Activated CD4-positive, CD25-positive, alpha-beta regulatory T cell treated with anti-CD3 and anti-CD28 coated beads, Interleukin-2, amount 50 U/mL, for 72 hours (primary cell): Measurements from ENCODE around the gene CORO7.
"Not testable (repeated sequence)": the region's sequence is repeated elsewhere in the genome, so short reads cannot be mapped to it uniquely, and the experiment has no call there.

Source experiments
- DNase-seq: peaks from one replicate; pipeline ENCODE4 v3.0.0; 2021

Gene CORO7

DNA sequence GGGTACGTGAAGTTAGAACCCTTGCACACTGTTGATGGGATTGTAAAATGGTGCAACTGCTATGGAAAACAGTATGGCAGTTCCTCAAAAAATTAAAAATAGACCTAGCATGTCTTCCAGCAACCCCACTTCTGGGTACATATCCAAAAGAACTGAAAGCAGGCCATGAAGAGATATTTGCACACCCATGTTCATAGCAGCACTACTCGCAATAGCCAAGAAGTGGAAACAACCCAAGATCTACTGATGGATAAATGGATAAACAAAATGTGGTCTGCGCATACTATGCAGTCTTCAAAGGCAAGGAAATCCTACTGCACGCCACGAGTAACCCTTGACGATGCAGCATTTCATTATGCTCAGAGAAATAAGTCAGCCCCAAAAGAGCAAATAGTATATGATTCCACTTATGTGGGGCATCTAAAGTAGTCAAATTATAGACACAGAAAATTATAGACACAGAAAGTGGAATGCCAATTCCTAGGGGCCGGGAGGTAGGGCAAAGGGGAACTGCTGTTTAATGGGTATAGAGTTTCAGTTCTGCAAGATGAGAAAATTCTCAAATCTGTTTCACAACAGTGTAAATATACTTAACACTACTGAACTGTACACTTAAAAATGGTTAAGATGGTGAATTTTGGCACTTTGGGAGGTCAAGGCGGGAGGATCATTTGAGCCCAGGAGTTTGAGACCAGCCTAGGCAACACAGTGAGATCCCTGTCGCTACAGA, 17.2 kb downstream of the CORO7 start:
- no peak for DNase-seq

GRCh38 chr16:4395055-4395726, 21.2 kb downstream of the CORO7 start:
- no peak for DNase-seq

GRCh38 chr16:4393850-4394249, 22.5 kb downstream of the CORO7 start:
- not testable (repeated sequence) for DNase-seq

GRCh38 chr16:4393240-4393600, 23.2 kb downstream of the CORO7 start:
- DNase-seq, result no peak

DNA sequence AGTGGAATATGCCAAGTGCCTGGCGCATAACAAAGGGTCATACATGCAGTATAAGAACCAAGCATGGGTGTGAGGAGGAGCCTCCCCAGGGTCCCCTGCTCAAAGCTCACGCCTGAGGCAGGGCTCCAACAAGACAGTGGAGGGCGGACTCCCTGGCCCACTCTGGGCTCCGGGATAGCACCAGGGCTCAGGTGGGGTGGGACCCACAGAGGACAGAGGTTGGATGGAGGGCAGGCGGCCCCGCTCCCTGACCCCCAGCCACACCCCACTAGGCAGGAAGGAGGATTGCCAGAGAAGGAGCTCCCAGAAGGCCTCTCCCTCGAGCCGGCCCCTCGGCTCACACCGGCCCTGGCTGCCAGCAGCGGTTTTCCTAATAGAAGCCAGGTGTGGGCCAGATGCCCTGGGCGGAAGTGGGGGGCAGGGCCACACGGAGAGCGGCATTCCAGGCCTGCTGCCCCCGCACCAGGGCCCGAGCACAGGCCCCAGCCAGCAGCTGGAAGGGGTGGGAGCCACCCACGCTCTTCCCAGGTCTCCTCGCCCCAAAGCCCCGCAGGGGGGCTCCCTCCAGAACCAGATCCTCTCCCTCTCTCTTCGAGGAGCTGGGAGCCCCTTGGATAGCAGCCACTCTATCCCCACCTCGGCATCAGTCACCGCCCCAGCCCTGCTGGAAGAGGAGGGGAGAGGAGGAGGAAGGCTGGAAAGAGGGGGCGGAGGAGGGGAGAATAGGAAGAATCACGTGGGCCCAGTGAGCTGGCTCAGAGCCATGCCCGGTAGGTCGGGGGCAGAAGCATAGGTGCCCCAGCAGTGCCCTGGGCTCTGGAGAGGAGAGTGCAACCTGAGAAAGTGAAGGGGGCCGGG, 23.8 kb downstream of the CORO7 start:
- DNase-seq, result no peak

- no peak for DNase-seq
Observed at GRCh38 chr16:4391631-4392381, 24.6 kb downstream of the CORO7 start.

DNA sequence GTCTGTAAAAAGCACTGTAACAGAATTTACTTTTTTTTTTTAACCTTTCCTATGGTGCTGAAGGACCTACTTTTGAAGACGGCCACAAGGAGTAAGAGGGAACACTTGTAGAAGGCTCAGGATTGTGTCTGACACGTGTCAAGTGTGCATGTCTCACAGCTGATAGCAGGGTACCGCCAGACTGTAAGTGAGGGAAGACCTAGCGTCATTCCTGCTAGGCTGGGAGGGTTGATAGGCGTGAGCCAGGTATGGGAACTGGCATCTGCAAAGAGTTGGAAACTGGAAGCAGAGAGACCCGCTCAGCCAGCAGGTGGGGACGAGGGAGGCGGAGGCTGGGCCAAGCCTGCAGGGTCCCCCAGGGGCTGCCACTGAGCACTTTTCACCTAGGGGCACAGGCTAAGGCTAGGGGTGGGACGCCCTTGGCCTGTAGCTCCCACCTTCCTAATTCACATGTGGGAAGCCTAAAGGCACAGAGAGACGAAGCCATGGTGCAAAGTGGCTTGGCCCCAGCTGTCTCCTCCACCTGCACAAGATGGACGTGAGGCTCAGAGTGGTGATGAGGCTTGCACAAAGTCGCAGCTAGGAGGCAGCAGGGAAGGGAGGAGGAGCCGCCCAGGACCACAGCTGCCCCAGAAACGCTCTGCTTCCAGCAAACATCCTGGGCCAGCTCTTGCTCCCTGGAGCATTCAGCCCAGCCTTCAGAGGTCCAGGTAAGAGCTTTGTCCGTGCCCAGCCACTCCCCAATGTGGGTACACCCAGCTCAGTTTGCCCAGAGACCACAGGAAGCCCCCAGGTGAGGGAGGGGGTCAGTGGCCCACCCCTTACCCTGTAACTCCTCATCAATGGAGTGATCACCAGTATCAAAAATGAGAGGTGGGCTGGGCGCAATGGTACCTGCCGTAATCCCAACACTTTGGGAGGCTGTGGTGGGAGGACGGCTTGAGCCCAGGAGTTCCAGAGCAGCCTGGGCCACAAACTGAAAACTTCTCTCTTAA, 25.8 kb downstream of the CORO7 start:
- DNase-seq, result no peak

GRCh38 chr16:4389051-4389955, 27.1 kb downstream of the CORO7 start:
- DNase-seq, result no peak

DNA sequence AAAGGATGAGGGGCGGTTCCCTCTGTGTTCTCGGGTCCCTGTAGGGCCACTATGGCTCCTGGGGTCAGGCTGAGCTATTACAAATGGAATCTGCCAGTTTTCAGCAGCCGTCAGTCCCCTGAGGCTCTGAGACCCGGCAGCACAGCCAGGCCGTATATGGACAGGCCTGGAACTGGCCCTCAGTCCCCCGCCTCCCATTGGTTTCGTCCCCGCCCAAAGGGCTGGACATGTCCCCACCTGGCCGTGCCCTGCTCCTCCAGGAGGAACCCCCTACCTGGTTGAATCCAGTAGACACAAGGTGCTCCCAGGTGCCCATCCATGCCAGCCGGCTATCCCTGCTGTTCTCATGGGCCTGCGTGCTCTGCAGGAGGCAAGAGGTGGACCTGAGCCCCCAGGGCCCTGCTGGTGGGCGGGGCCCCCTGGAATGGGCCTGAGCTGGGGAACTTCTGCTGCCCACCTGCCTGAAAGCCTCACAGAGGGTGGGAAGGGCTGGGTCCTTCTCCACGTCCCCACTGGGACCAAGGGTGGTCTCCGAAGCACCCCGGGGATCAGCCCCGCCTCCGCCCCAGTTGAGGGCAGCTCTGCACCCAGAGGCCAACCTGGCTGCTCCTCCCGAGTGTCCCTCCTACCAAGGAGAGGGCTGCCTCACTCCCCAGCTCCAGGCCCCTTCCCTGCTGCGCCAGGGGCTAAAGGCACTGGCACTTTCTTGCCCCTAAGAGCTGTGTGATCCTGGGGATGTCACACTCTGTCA, 27.9 kb downstream of the CORO7 start:
- DNase-seq, result no peak

DNA sequence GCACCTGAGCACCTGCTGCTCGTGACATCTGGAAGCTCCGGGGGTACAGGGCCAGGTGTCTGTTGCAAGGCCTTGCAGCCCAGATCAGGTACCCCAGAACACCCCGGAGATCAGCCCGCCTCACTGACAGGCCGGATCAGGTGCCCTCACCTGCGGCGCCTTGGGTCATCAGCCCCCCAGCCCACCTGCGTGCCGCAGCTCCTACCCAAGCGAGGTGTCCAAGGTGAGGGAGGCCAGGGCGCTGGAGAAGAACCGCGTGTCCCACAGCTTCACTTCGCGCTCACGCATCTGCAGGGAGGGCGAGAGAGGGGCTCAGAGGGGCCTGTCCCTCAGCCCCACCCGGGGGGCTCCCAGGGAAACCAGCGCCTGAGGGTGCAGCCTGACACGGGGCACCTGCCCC, 28.6 kb downstream of the CORO7 start:
- no peak for DNase-seq

GRCh38 chr16:4386951-4387565, 29.3 kb downstream of the CORO7 start:
- no peak for DNase-seq

- no peak for DNase-seq
Observed at GRCh38 chr16:4386451-4386805, 30.0 kb downstream of the CORO7 start.

DNA sequence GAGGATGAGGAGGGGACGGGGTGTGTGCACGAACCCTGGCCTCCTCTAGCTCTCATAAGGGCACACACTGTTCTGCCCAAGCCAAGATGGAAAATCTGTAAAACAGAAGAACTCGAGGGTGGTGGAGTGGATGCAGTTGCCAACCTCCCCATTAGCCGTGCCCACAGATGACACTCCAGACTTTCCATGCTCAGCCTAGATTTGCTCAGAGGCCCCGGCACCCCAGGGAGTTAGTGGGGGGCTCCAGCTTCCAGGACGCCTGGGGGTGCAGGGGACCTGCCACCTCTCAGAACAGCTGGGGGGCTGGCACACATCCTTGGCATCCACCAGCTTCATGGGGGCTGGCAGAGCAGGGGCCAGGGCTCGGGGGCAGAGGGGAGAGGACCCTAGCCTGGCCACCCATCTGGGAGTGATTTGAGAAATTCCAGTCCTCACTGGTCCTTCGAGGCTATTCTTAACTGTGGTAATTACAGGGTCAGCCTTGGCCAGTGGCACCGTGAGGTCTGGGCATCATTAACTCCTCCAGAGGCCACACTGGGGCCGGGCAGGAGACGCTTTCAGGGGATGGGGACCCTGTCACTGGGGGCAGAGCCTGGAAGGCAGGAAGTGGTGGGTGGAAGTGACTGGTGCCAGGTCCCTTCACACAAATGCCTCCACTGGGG, 30.5 kb downstream of the CORO7 start:
- no peak for DNase-seq

DNA sequence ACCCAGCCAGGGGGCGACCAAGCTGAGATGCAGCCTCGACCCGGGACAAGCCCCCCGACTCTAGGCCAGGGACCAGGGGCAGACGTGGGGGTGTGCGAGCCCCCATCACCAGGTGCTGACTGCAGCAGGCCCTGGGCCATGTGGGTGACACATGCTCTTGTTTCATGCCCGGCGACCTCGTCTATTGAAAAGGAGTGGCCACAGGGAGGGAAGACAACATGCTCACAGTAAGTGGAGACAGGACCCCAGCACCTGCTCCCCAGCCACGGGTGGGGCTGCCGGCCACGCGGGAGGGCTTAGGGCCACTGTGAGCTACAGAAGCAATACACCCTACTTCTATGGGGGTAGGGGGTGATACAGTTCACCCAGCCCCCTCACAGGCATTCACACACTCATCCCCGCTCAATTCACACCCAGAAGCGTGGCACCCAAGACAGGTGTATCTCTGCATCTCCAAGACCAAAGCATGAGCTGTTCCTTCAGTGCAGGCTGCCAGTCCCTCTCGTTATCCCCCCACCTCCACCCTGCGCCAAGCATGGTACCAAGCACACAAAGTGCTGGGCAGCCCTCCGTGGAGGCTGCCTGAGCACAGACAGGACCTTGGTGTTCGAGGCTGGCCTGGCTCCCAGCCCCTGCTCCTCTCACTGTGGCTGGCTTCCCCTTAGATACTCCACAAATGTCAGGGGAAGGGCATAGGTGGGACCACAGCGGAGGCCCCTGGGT, 31.2 kb downstream of the CORO7 start:
- DNase-seq, result no peak

- no peak for DNase-seq
Observed at GRCh38 chr16:4384509-4384942, 31.9 kb downstream of the CORO7 start.

DNA sequence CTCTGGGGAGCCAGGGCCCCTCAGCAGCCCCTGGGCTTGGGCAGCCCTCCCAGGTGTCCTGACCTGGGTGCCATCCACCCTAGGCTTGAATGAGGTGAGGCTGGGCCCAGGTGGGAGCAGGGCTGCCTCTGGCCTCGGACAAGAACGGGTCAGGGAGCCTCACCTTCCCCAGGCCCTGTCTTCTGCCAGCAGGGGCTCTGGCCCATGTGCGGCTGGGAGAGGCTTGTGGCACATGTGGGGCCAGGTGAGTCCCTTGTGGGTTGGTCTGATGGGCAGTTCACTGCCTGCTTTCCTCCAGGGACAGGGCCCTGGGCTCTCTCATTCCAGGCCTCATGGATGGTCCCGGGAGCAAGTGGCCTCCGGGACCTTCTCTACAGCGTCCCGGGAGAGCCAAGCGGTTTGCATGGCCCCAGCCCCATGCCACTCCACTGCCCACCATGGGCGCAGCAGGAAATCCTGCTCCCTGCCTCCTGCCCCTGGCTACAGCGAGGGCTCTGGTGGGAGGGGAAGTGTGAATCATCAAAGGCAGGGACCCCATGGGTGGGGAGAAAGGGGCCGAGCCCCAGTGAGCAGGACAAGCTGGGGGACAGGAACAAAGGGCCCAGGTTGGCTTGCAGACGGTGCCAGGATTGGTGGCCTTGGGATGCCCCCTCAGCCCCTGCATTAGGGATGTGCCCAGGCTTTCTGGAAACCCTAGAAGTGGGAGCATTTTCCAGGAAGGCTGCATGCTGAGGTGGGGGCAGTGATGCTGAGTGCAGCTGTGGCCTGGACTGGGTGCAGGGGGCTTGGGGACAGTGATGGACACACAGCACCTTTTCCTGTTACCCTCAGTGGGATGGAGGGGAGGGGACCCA, 32.6 kb downstream of the CORO7 start:
- no peak for DNase-seq

DNA sequence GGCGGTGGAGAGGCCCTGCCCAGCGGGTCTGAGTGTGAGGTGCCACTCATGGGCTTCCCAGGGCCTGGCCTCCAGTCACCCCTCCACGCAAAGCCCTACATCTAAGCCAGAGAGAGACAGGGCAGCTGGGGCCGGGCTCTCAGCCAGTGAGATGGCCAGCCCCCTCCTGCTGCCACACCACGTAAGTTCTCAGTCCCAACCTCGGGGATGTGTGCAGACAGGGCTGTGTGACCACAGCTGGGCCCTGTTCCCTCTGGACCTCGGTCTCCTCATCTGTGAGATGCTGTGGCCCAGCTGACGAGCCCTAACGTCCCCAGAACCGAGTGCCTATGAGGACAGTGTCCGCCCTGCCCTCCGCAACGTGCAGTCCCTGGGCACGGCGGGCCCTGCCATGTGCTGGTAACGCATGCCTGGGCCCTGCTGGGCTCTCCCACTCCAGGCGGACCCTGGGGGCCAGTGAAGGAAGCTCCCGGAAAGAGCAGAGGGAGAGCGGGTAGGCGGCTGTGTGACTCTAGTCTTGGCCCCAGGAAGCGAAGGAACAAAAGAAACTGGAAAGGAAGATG, 33.5 kb downstream of the CORO7 start:
- DNase-seq, result no peak
